Fibroblast of mammary gland (primary cell): ENCODE data around the gene CSMD2.

Source experiments
- DNase-seq: peaks from one replicate; pipeline ENCODE4 v3.0.0-alpha.2; 2010; ENCODE audit warnings: low read depth
- H3K4me3 ChIP-seq: 2 replicates; pipeline ENCODE4 v1.5.1; 2011; ENCODE audit warnings: low read depth, mild to moderate bottlenecking, low read length, moderate library complexity; ENCODE audit not compliant: control insufficient read depth
- CTCF ChIP-seq: conservative IDR thresholded peaks from 2 replicates; pipeline ENCODE4 v1.5.1; 2011; ENCODE audit warnings: low read depth, low read length, inconsistent platforms; ENCODE audit not compliant: control insufficient read depth, insufficient read depth

Gene CSMD2

DNA sequence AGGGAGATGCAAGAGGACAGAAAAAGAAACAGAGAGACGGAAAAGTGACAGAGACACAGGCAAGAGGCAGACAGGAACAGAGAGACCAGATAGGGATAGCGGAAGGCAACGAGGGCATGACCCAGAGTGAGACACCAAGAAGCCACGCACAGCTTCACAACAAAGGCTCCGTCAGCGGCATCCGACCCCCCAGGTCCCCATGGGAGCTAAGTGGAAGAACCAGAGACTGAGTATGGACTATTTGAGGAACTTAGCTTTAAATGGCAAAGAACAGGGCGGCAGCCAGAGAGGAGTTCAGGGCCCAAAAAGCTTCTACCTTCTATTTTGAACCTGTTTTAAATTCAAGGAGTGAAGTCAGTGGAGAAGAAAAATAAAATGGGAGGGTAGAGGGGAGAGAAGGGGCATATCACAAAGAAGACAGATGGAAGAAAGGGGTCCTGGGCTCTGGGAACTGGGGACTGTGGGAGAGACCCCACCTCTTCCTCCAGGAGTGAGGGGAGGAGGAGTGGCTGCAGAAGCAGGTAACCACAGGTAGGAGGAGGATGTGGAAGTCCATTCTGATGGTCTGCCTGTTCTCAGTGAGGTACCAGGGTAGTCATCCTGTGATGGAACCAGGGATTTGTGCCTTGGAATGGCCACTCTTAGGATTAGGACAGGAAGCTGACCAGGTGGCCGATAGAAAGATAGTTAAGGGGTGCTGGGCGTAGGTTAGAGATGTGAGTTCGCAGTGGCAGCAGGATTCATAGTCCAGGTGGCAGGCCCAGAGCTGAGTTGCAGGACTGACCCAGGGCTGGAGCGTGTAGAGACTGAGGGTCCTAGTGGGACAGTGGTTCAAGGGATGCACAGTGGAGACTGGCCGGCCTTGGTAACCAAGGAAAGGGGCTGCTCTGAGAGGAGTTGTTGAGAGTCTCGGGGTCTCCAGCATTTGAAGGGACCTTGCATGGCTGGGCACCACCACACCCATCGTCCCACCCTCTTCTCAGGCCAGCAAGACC lies 37.7 kb downstream of the CSMD2 start:
- no peak overlapping the region for H3K4me3 ChIP-seq
- TF ChIP-seq CTCF, result no peak
- no peak for DNase-seq

DNA sequence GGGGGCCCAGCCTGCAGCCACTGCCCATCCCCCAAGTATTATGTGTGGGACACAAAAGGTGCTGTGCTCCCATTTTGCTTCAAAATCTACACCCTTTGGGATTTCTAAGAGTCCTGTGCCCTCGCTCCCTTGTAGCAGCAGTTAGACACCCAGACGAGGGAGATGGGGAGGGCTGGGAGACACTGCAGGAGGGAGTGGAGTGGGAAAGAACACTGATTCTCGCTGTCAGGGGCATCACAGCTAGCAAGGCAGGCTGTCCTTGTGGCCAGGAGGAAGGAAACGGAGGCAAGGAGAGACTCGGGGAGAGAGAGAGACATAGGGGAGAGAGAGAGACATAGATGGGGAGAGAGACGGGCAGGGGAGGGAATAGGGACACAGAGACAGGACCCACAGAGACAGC lies 38.5 kb downstream of the CSMD2 start:
- H3K4me3 ChIP-seq, result no peak overlapping the region
- DNase-seq, result no peak
- no peak for TF ChIP-seq CTCF

DNA sequence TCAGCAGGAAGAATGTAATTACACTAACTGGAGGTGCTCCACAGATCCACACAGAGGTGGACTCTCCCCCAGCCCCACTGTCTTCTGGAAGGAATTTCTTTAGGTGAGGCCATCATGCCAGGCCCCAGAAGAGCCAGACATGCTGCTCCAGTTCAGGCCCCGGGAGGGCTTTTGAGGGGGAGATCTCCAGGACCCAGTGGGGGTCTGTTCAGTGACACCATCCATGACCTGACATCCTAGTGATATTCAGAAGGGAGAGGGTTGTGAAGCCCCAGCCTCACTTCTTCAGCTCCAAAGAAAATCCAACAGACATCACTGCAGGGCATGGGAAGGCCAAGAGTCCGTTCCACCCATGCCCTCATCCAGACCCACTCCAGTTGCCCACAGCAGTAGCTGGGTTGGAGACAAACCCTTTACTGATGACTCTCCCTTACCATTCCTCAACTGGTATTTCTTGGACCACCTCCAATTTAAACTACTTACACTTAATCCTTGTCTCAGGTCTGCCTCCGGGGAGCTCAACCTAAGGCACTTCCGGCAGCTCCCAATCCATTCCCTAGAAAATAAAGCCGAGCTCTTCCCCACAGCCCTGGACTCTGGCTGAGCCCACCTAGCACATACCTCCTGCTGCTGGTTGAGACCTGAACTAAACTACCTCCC lies 39.2 kb downstream of the CSMD2 start:
- no peak for TF ChIP-seq CTCF
- DNase-seq, result no peak
- no peak overlapping the region for H3K4me3 ChIP-seq

GRCh38 chr1:34122080-34122932 lies 42.7 kb downstream of the CSMD2 start:
- TF ChIP-seq CTCF, result no peak
- H3K4me3 ChIP-seq, result no peak overlapping the region
- DNase-seq, result no peak

- TF ChIP-seq CTCF, result no peak
- no peak overlapping the region for H3K4me3 ChIP-seq
- no peak for DNase-seq
These were observed 49.8 kb downstream of the CSMD2 start for GRCh38 chr1:34115233-34115632.

DNA sequence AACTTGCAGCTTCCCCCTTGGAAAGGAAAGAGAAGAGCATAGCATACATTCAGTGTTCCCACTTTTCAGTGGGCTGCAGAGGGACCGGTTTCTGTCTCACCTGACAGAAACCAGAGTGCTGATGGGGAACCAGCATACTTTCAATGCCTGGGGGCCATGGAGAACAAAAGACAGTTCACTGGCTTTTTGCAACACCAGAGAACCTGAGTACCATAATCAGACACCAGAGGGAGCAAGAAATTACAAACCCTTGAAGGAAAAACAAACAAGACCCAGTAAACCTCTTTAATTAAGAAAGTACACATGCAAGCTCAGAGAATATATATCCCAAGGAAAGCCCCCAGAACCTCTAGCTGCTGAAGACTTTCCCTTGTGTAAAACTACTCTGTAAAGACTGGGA lies 51.1 kb downstream of the CSMD2 start:
- no peak overlapping the region for H3K4me3 ChIP-seq
- peak; percentile 40 for TF ChIP-seq CTCF
- DNase-seq, result peak; percentile 34
